ENCODE data around the gene ASB9.
"Not testable (repeated sequence)": the region's sequence is repeated elsewhere in the genome, so short reads cannot be mapped to it uniquely, and the experiment has no call there.

DNA sequence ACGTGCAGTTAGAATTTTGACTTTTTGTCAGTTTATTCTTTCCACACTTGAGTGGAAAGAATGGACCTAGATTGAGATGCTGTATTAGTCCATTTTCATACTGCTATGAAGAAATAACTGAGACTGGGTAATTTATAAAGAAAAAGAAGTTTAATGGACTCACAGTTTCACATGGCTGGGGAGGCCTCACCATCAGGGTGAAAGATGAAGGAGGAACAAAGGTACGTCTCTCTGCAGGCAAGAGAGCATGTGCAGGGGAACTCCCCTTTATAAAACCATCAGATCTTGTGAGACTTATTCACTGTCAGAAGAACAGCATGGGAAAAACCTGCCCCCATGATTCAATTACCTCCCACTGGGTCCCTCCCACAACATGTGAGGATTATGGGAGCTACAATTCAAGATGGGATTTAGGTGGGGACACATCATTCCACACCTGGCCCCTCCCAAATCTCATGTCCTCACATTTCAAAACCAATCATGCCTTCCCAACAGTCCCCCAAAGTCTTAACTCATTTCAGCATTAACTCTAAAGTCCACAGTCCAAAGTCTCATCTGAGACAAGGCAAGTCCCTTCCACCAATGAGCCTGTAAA is 71.2 kb downstream of the ASB9 start:
- not testable (repeated sequence) for TF ChIP-seq POLR2A (IDR thresholded peaks at IDR 0.05); CTCF (IDR thresholded peaks at IDR 0.05 in 4 of 5, conservative IDR thresholded peaks at IDR 0.05 in 1 of 5)

Measured in gastrocnemius medialis (tissue), 4 donors.